SU-DHL-6 (cell line): ENCODE measurements around the gene MYO1D.

Source experiments
- CTCF ChIP-seq: fragments of 200-600 bp; sonication (generic); IDR thresholded peaks from one replicate; pipeline ENCODE4 v1.5.1; 2017; ENCODE audit warnings: antibody characterized with exemption, mild to moderate bottlenecking, low read length, moderate library complexity; ENCODE audit not compliant: insufficient read depth, poor library complexity, severe bottlenecking
- EZH2phosphoT487 ChIP-seq: fragments of 200-600 bp; sonication (generic), shearing (Covaris generic); conservative IDR thresholded peaks from 2 replicates; pipeline ENCODE4 v1.6.1; 2018; ENCODE audit warnings: mild to moderate bottlenecking, antibody characterized with exemption, low read length, moderate library complexity, mixed read lengths

GRCh38 chr17:32713081-32713480 lies 163.8 kb downstream of the MYO1D start:
- TF ChIP-seq CTCF (no peak), EZH2phosphoT487 (no peak)
